Measurements from ENCODE around the gene STK40.
A peak's percentile ranks its signal among the peaks of the same experiment; 100 is the strongest.

Gene STK40, protein sequence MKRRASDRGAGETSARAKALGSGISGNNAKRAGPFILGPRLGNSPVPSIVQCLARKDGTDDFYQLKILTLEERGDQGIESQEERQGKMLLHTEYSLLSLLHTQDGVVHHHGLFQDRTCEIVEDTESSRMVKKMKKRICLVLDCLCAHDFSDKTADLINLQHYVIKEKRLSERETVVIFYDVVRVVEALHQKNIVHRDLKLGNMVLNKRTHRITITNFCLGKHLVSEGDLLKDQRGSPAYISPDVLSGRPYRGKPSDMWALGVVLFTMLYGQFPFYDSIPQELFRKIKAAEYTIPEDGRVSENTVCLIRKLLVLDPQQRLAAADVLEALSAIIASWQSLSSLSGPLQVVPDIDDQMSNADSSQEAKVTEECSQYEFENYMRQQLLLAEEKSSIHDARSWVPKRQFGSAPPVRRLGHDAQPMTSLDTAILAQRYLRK

GRCh38 chr1:36385410-36386264 lies at the start of gene STK40:
Gene STK40, minus strand, starts transcription at chr1:36385924. Its CDS starts 24,592 bp downstream, at chr1:36361332.
- Mint-ChIP-seq H3K27me3 (no peaks in the 10 kb centered on the region), H3K36me3 (peaks cover 7% of the 10 kb centered on the region), H3K27ac (peak within 1 kb of the TSS; percentile 99), H3K4me1 (peaks cover 66% of the 10 kb centered on the region), H3K9me3 (no peaks in the 10 kb centered on the region), H3K4me3 (peak within 1 kb of the TSS; percentile 97)

DNA sequence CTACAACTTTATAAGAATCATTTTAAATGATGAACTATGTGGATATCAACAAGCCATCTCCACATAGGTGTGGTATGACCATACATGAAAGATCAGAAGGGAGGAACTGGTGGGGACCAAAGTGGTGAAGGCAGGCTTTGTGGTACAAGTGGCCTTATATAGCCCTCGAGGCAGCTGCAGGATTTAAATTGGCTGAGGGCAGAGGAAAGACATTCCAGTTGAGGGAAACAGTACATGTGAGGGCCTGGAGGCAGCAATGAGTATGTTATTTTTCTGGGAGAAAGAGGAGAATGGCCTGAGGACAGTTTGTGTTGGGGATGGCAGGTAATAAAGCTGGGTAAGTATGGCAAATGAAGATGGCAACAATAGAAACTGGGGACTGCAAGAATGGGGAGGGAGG lies 47.4 kb upstream of the STK40 start:
- no peaks in the 10 kb centered on the region for H3K36me3 Mint-ChIP-seq
- H3K4me1 Mint-ChIP-seq, result no peaks in the 10 kb centered on the region
- no peak overlapping the region for H3K27ac Mint-ChIP-seq
- no peaks in the 10 kb centered on the region for H3K9me3 Mint-ChIP-seq
- H3K27me3 Mint-ChIP-seq, result no peaks in the 10 kb centered on the region
- no peak overlapping the region for H3K4me3 Mint-ChIP-seq

DNA sequence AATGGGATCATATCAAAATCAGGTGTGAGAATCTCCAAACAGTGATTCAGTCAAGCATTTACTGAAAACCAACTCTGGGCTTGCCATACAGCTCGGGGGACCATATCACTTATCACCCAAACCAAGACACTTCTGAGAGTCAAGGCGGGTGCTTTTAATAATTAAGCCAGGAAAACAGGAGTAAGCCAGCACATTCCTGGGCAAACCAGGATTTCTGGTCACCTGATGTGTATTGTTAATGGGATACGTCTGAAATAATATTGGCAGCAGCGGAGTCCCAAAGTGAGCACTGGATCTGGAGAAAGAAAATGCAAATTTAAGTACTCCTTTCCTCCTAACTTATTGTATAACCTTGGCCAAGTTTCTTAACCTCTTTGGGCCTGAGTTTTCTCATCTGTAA lies 46.9 kb upstream of the STK40 start:
- no peaks in the 10 kb centered on the region for H3K4me1 Mint-ChIP-seq
- no peak overlapping the region for H3K4me3 Mint-ChIP-seq
- H3K27ac Mint-ChIP-seq, result no peak overlapping the region
- H3K36me3 Mint-ChIP-seq, result no peaks in the 10 kb centered on the region
- no peaks in the 10 kb centered on the region for H3K9me3 Mint-ChIP-seq
- H3K27me3 Mint-ChIP-seq, result no peaks in the 10 kb centered on the region

- Mint-ChIP-seq H3K36me3 (no peaks in the 10 kb centered on the region), H3K4me1 (peaks cover 8% of the 10 kb centered on the region), H3K9me3 (no peaks in the 10 kb centered on the region), H3K27me3 (no peaks in the 10 kb centered on the region), H3K27ac (no peak overlapping the region), H3K4me3 (no peak overlapping the region)
Observed at GRCh38 chr1:36425791-36426190, 40.1 kb upstream of the STK40 start.

DNA sequence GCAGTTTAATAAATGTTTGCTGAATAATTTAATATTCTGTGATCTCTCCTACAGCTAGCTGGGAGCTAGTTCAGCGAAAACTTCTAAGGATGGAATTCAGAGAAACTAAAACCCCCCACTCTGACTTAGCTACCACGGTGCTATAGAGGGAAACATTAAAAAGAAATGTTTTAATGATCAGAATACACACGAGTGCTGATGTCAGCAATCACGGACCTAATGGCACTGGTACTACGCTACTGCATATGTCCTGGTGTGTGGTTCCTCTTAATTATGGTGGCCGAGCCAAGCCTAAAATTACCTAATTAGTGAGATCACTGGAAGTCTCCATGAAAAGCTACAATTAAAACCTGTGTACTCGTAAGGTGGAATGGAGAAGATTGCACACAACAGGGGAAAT lies 35.9 kb upstream of the STK40 start:
- Mint-ChIP-seq H3K27ac (peak overlapping the region; percentile 98), H3K4me3 (no peak overlapping the region)

GRCh38 chr1:36420836-36421317 lies 35.2 kb upstream of the STK40 start:
- Mint-ChIP-seq H3K4me3 (peak overlapping the region; percentile 68), H3K36me3 (no peaks in the 10 kb centered on the region), H3K27me3 (no peaks in the 10 kb centered on the region), H3K27ac (peak overlapping the region; percentile 98), H3K4me1 (peaks cover 34% of the 10 kb centered on the region), H3K9me3 (no peaks in the 10 kb centered on the region)

More for the DNA sequence above, 35.9 kb upstream of the STK40 start:
- Mint-ChIP-seq H3K9me3 (no peaks in the 10 kb centered on the region), H3K4me1 (peaks cover 34% of the 10 kb centered on the region), H3K36me3 (no peaks in the 10 kb centered on the region), H3K27me3 (no peaks in the 10 kb centered on the region)

- no peaks in the 10 kb centered on the region for H3K9me3 Mint-ChIP-seq
- peak overlapping the region; percentile 68 for H3K4me3 Mint-ChIP-seq
Observed at GRCh38 chr1:36420409-36420808, 34.7 kb upstream of the STK40 start.

GRCh38 chr1:36419569-36419968 lies 33.8 kb upstream of the STK40 start:
- H3K27ac Mint-ChIP-seq, result no peak overlapping the region
- no peaks in the 10 kb centered on the region for H3K9me3 Mint-ChIP-seq
- H3K4me3 Mint-ChIP-seq, result no peak overlapping the region
- H3K36me3 Mint-ChIP-seq, result no peaks in the 10 kb centered on the region
- no peaks in the 10 kb centered on the region for H3K27me3 Mint-ChIP-seq
- peaks cover 34% of the 10 kb centered on the region for H3K4me1 Mint-ChIP-seq

More at GRCh38 chr1:36420409-36420808, 34.7 kb upstream of the STK40 start:
- Mint-ChIP-seq H3K4me1 (peaks cover 34% of the 10 kb centered on the region), H3K27ac (peak overlapping the region; percentile 98), H3K27me3 (no peaks in the 10 kb centered on the region), H3K36me3 (no peaks in the 10 kb centered on the region)

- Mint-ChIP-seq H3K9me3 (no peaks in the 10 kb centered on the region), H3K36me3 (no peaks in the 10 kb centered on the region), H3K4me1 (peaks cover 34% of the 10 kb centered on the region), H3K27ac (no peak overlapping the region), H3K27me3 (no peaks in the 10 kb centered on the region), H3K4me3 (no peak overlapping the region)
Observed at GRCh38 chr1:36419140-36419539, 33.4 kb upstream of the STK40 start.

DNA sequence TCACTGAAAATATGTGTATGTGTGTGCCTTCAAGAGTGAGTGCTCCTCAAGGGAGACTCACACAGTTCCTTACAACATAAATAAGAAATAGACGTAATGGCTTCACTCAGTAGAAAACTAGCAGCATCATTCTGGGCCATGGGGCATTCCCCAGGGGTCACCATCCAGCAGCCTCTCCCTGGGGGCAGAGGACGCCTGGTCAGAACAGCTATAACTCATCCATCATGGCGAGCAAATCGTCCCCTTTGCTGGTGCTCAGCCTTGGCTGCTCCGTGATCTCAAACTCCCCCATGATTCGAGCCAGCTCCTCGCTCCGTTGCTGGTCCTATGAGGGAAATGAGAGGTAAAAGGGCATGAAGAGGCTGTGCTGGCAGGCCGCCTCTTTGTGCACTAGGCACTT lies 32.2 kb upstream of the STK40 start:
- H3K4me1 Mint-ChIP-seq, result peaks cover 34% of the 10 kb centered on the region
- H3K27me3 Mint-ChIP-seq, result no peaks in the 10 kb centered on the region
- no peaks in the 10 kb centered on the region for H3K36me3 Mint-ChIP-seq
- H3K9me3 Mint-ChIP-seq, result no peaks in the 10 kb centered on the region
- H3K4me3 Mint-ChIP-seq, result no peak overlapping the region
- H3K27ac Mint-ChIP-seq, result no peak overlapping the region

GRCh38 chr1:36415661-36416326 lies 30.1 kb upstream of the STK40 start:
- Mint-ChIP-seq H3K36me3 (no peaks in the 10 kb centered on the region), H3K9me3 (no peaks in the 10 kb centered on the region), H3K27ac (no peak overlapping the region), H3K4me3 (no peak overlapping the region), H3K4me1 (peaks cover 42% of the 10 kb centered on the region), H3K27me3 (no peaks in the 10 kb centered on the region)

DNA sequence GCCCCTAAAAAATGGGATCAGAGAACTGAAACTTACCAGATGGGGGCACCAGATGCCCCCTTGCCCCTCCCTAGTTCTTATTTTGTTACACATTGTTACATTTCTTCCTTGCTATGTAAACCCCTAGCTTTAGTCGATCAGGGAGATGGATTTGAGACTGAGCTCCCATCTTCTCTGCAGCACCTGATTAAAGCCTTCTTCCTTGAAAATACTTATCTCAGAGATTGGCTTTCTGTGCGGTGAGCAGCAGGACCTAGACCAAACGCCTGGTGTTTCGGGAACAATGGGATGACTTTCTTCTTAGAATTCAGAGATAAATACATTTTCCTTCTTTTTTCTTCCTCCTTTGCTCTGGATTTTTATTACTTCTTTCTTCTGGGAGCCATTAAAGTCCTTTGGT lies 28.7 kb upstream of the STK40 start:
- no peaks in the 10 kb centered on the region for H3K9me3 Mint-ChIP-seq
- H3K27me3 Mint-ChIP-seq, result no peaks in the 10 kb centered on the region
- peaks cover 28% of the 10 kb centered on the region for H3K4me1 Mint-ChIP-seq
- H3K4me3 Mint-ChIP-seq, result no peak overlapping the region
- no peak overlapping the region for H3K27ac Mint-ChIP-seq
- no peaks in the 10 kb centered on the region for H3K36me3 Mint-ChIP-seq

DNA sequence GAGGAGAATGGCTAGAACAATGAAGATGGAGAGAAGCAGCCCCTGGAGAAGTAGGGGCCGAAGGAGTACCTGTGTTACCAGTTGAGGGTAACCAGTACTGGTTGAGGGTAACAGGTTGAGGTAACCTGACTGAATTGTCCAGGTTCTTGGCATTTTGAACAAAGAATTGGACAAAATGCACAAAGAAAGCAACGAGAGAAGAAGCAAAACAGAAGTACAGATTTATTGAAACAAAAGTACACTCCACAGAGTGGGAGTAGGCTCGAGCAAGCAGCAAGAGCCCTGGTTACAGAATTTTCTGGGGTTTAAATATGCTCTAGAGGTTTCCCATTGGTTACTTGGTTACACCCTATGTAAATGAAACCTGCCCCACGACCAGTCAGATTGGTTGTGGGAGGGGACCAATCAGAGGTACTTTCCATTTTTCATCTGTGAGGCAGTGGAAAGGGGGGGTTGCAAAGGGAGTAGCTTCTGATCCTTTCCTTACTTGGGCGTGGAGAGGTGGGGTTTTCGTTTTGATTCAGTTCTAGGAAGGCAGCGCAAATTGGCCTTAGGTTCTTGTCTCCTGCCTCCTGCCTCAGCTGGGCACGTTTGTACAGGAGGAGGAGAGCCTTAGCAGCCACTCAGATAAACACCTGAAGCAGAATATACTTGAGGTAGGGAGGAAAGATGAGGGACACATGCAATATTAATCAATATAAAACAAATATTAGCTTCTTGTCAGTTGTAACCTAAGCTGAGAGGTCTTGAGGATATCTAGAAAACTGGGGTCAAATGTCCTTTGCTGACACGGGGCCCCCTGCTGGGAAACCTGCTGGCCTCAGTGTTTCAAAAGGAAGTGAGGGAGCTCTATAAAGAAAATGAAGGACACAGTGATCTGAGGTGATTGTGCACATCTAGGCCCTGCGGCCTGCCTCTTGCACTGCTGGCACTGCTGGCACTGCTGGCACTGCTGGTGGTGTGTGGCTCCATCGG lies 26.2 kb upstream of the STK40 start:
- Mint-ChIP-seq H3K27me3 (no peaks in the 10 kb centered on the region), H3K9me3 (no peaks in the 10 kb centered on the region), H3K4me1 (peaks cover 23% of the 10 kb centered on the region), H3K27ac (peak overlapping the region; percentile 63), H3K4me3 (no peak overlapping the region), H3K36me3 (no peaks in the 10 kb centered on the region)

DNA sequence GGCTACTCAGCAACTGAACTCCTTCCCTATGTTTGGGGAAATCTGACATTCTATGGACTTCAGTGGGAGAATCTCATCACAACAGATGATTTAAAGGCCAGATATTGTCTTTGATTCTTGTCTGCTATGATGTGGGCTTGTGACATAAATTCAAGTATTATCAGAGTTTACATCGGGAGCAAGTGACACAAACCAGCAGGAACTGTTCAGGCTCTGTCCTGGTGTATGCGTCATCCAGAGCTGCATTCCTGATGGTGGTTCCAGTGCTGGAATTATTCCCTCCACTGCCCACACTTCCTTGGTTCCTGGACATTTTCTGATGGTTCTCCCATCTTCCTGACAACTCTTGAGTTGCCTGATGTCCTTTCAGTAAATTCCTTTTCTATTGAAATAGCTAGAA lies 22.8 kb upstream of the STK40 start:
- H3K27ac Mint-ChIP-seq, result no peak overlapping the region
- H3K36me3 Mint-ChIP-seq, result no peaks in the 10 kb centered on the region
- H3K27me3 Mint-ChIP-seq, result no peaks in the 10 kb centered on the region
- no peaks in the 10 kb centered on the region for H3K9me3 Mint-ChIP-seq
- H3K4me1 Mint-ChIP-seq, result peaks cover 29% of the 10 kb centered on the region
- H3K4me3 Mint-ChIP-seq, result no peak overlapping the region
